GM19239 (cell line): ENCODE measurements around the gene CPB2.

Experiments
- DNase-seq: peaks from one replicate; pipeline ENCODE4 v3.0.0; 2011; ENCODE audit warnings: low spot score; ENCODE audit not compliant: insufficient read length
- FAIRE-seq: peaks from 2 replicates; lab custom pipeline; 2011; peaks lifted over from hg19 to GRCh38; lab: Jason Lieb, UNC

CPB2 gene

DNA sequence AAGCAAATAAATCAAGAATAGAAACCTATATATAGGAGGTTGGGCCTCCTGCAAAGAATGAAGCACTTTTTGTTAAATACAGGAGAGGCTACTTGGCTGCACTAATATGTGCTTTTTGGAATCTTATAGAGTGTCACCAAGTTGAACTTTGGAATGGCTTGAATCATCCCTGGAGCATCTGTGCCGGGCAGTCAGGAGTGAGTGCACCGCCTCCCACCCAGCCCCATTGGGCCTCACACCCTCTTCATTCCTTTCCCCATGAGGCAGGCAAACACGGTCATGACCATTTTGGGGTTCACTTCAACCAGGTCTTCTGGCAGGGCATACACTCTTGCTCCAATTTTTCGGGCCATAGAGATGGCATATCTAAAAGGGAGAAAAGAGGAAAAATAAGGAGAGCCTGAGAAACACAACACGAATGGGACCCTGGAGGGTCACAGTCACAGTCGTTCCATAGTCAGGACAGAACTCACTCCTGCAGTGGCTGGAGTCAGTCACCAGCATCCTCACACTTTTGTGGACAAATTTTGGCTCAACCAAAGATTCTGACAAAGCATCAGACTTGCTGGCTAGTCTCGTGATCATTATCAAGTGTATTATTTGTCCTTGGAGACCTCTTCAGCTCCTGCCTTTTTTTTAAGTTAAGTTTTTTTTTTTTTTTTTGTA is 22.7 kb upstream of the CPB2 start:
- FAIRE-seq (no peak), DNase-seq (no peak)

DNA sequence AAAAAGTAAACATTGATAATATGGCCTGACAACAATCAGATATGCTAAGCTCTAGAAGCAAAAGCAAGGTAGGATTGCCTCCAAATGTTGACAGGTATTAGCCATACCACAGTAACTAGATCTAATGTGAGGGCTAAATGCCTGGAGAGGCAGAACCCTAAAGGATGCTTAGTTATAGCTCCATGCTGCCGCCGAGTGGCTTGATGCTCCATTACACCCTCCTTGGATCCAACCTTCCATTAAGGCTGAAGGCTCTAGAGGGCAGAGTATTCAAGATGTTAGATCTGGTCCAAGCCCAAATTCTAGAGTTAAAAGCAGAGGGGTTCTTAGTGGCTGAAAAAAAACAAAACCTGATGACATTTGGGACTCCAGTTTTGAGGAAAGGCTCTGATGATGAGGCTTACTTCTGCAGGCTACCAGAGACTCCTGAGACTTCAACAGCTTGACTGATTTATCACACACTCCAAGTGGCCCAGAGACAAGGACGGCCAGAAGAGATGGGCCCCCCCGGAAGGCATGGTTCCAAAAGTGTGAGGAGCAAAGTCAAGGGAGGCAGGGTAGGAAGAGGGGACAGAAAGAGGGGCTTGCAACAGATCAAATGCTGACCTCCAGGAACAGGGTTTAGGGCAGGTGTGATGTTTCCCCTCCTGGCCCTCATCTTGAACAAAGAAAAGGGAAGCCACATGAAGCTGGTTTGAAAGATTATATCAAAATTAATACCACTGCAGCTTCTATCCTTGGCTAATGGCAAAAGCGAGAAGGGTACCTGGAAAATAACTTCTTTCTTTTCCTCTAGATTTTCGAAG is 21.9 kb upstream of the CPB2 start:
- peak; percentile 64 for FAIRE-seq
- peak; percentile 30 for DNase-seq

DNA sequence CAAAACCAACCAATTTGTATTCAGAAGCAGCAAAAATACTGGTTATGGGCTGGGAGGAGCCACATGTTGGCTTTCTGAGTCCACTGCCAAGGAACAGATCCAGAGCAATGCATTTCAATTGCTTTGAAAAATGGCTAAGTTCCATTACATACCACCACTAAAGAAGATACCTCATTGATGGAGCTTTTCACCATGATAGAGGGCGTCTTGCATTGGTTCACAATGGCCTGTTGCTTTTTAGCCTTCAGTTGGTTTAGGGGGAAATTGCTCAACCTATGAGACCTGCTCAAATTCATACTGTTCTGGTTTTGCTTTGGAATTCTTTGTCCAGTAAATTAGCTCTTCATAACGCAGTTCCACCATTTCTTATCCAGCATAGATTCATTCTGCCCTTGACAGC is 21.2 kb upstream of the CPB2 start:
- no peak for FAIRE-seq

DNA sequence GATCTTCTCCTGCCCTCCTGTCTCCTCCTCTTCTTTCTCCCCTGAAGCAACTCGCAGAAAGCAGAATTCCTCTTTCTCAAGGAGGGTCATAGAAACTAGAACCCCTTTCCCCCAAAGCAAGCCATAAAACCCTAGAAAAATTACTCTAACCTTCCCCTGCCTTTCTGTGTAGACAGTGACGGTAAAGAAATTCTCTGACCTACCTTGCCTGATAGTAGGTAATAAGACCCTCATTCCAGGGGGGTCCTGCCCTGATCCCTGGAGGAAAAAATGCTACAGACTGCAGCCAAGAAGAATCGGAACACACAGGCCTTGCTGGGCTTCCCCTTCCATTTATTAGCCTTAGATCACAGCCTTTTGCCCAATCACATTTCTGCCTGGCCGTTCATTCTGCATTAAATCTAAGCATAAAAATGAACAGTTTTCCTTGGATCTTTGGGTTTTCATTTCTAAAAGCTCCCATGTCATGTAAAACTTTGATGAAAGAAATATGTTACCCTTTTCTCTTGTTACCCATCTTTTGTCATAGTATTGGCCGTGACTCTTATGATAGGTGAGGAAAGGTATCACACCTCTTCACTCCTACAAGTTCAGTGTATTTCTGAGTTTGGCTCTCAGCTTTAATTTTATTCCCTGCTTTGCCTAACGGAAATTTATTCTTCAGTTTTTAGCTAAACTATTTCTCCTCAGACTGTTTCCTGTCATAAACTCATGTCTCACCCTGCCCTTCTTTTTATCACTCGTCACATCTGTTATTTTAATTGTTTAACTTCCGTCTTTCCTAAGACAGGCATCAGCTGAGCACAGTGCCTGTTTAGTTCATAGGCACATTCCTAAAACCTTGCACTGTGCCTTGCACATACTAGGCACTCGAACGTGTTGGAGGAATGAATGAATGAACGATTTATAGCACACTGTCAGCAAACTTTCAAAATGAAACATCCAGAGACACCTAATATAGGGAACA is 20.4 kb upstream of the CPB2 start:
- FAIRE-seq (no peak), DNase-seq (no peak)

More for the DNA sequence above, 21.2 kb upstream of the CPB2 start:
- DNase-seq, result no peak

DNA sequence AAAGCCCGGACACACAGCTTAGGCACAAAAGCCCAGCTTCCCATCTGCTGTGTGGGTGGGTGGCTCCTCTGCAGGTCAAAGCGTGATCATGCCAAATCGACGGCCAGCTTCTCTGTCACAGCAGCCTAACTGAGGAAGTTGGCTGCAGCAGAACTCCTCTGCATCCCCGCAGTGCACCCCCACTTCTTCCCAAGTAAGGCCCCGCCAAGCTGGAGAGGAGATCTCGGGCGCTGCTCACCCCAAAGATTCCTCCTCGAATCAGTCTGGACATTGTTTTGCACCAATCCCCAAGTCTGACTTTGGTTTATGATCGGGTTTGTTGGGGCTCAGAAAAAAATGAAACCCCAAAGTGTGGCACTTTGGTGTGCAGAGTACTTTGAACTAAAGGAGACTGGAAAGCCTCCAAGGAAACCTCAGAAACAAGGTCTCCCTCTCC is 19.7 kb upstream of the CPB2 start:
- DNase-seq (no peak), FAIRE-seq (no peak)

DNA sequence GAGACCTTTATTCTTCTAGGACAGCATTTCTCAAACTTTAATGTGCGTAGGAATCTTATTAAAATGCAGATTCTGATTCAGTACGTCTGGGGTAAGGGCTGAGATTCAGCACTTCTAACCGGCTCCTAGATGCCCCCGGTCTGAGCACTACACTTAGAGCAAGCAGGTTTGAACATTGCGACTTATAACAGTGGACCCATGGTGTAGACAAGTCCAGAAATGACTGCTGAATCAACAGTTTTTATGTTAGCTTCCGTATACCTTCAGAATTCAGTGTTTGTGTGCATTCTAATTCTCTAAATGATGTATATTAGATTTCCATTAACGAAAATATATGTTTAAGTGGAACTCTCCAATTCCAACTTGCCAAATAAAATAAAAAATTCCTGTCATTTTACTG is 17.5 kb upstream of the CPB2 start:
- DNase-seq (no peak), FAIRE-seq (no peak)

DNA sequence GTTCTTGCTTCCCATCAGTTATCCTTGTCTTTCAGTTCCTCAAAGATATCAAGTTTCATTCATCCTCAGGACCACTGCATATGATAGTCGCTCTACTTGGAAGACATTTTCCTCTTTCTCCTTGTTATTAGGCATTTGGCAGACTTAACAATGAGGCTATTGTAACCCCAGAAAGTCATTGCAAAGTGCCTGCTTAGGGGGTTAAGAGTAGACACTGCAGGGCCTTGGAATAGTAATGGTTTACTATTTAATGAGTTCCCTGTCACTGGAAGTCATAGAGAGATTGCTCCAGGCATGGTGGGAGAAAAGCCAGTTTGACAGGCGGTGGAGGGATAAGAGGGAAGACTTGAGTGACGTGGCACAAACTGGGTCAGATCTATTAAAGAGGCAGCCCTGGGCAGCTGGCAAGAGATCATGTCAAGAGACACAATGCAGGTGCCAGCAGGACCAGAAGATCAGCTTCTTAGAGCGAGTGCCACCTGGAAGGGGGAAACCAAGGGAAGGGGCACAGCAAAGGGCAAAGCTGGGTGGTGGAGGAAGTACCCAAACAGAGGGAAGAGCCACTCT is 16.8 kb upstream of the CPB2 start:
- DNase-seq, result no peak
- no peak for FAIRE-seq

DNA sequence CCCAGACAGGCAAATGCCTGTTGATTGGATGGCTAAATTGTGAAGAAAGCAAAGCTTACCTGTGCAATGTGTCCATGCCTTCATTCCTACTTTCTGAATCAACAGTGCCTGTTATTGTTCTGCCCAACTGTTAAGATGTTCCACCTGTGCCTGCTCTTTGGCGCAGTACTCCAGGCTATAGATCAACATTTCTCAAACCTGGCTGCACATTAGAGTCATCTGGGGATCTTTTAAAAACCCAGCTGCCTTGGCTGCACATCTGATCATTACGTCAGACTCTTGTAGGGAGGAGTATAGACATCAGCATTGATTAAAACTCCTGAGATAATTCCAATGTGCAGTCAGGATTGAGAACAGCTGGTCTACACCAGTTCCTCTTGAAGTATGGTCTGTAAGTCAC is 16.2 kb upstream of the CPB2 start:
- FAIRE-seq, result no peak
- DNase-seq, result no peak

DNA sequence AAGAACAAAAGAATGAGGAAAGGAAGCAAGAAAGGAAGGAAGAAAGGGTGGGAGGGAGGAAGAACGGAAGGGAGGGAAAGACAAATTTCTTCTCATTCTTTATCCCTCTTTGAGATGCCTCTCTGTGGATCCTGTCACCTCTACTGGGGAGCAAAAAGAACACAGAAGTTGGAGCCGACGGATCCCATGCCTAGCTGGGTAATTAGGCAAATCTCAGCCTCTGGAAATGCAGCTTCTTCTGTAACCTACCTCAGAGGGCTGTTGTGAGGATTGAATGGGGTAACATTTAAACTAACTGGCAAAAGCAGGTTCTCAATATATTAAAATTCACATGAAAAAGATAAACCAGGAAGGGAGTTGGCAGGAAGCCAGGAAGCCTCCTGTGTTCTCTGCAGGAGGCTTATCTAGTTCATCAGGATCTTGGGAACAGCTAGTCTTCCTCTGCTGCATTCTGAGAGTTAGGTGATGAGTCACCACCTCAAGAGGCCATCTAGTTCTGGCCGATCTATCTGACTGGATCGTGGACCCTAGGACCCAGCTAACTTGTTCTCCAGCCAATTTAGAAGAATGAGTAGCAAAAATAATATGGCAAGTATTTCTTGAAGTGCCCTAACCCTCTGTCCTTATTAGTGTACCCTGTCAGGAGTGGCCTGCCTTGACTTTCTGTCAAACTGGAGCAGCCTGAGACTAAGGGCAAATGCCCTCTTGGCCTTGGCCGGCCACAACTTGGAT is 15.2 kb upstream of the CPB2 start:
- DNase-seq, result no peak
- FAIRE-seq, result no peak

DNA sequence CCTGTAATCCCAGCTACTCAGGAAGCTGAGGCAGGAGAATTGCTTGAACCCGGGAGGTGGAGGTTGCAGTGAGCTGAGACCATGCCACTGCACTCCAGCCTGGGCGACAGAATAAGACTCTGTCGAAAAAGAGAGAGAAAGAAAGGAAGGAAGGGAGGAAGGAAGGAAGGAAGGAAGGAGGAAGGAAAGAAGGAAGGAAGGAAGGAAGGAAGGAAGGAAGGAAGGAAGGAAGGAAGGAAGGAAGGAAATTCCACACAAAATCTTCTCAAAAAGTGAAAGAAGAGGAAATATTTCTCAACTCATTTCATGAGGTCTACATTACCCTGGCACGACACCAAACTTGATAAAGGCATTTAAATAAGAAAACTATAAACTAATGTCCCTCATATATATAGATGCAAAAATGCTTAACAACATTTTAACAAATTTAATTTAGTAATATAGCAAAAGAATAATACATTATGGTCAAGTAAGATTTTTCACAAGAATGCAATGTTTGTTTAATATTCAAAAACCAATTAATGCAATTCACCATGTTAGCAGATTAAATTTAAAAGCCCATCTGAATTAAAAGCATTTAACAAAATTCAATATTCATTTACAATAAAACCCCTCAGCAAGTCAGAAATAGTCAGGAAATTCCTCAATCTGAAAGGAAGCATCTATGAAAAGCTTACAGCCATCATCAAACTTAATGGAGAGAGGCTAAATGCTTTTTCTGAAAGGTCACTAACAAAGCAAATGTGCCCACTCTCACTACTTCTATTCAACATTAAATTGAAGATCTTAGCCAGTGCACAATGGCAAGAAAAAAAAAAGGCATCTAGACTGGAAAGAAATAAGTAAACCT is 12.0 kb upstream of the CPB2 start:
- DNase-seq (no peak), FAIRE-seq (no peak)

DNA sequence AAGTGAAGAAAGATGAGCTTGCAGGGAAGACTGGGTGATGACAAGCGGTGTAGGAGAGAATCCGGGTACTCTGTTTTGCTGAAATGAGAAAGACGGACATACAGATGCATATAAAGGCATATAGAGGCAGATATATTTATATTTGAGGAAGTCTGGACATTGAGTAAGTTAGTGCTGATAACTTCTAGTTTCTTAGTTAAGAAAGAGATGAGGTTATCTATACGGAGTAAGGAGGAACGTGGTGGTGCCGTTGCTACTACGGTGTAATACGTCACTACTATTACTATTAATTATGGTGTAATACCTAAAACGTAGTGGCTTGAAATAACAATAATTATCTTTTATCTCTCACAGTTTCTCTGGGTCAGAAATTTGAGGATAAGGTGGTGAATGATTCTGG is 9.8 kb upstream of the CPB2 start:
- DNase-seq (no peak), FAIRE-seq (no peak)

DNA sequence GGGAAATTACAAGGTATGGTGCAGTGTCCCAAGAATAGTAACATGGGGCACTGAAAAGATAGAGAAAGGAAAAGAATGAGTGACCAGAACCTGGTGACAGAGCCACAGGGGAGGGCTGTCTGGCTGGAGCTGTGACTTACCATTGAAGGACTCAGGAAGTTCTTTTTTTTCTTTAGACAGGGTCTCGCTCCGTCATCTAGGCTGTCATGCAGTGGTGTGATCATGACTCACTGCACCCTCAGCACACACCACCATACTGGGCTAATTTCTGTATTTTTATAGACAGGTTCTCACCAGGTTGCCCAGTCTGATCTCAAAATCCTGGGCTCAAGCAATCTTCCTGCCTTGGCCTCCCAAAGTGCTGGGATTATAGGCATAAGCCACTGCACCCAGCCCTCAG is 8.8 kb upstream of the CPB2 start:
- no peak for FAIRE-seq
- DNase-seq, result no peak

DNA sequence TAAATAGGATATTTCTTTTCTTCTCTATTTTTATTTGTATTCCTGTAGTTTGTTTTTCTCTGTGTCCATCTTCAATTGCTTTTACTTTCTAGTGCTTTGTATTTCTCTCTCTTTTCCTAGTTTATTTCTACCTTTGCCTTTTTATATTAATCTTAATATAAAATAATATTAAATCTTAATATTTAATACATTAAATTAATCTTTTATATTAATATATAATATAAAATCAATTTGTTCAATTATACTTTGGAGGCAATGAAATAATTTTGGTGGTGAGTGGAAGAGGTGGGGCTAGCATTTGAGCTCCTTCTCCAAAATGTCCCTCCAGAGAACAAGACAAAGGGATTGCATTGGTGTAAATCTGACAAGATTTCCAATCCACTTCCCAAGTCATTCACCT is 6.3 kb upstream of the CPB2 start:
- FAIRE-seq, result no peak
- no peak for DNase-seq

DNA sequence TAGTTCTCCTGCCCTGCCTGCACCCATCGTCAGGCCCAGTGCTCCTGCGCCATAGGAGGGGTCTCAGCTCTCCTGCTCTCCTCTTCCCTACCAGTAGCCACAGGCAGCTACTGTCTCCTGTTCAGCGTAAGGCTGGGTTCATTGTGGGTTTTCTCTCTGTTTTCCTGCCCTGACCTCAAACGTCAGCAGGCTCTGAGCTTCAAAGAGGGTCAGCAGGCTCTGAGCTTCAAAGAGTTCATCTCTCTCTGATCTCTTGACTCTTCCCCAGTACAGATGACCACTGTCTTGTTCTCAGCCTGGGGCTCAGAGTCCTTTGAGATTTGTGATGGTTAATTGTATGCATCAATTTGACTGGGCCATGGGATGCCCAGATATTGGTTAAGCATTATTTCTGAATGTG is 4.6 kb upstream of the CPB2 start:
- no peak for DNase-seq
- no peak for FAIRE-seq

DNA sequence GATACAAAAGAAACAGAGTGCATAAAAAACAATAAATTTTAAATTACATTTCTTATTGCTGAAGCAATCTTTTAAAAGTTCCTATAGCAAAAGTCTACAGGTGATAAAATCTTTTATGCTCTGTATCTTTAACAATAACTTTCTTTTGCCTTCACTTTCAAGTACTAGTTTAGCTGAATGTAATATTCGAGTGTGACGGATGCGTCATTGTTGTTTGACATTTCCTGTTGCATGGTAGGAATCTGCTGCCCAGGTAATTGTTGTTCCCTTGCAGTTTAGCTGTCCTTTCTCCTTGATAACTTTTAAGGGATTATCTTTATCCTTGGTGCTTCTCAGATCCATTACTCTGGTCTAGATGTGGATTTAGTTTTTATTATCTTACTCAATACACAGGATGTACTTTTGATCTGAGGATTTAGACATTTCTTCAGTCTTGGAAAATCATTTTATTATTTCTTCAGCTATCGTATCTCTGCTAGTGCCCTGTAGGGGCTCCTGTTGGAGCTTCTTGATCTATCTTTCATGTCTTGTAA is 2.1 kb upstream of the CPB2 start:
- no peak for DNase-seq
- peak; percentile 76 for FAIRE-seq

DNA sequence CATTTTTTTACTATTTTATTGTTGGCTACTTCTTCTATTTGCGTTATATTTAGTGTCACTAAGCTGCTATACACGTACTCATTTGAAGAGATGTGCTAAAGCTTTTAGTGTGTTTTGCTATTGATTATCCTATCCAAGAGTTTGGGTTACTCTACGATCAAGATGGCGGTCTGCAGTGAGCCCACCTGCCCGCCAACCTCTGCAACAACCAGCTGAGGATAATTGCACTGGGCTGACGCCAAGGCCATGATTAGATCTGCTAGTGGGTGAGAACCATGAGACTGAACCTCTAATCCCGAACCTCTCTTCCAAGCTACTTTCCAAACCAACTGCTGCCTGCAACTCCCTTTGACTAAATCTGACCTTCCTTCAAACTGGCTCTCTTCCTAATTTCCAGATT is 1.8 kb downstream of the CPB2 start:
- DNase-seq (no peak), FAIRE-seq (no peak)

DNA sequence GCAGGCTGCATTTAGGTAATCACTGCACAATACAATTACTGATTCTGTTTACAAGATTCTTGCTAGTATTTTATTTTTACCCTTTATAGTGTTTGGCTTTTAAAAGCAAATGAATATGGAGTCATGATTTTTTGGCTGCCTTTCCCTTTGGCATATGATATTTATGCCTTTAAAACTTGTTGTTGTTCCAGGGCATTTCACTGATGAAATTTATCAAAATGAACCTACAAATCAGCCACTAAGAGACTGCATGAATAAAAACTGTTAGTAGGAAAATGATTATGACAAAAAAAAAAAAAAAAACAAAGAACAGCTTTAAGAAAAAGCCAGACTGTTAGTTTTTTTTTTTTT is 2.6 kb downstream of the CPB2 start:
- no peak for DNase-seq
- no peak for FAIRE-seq

DNA sequence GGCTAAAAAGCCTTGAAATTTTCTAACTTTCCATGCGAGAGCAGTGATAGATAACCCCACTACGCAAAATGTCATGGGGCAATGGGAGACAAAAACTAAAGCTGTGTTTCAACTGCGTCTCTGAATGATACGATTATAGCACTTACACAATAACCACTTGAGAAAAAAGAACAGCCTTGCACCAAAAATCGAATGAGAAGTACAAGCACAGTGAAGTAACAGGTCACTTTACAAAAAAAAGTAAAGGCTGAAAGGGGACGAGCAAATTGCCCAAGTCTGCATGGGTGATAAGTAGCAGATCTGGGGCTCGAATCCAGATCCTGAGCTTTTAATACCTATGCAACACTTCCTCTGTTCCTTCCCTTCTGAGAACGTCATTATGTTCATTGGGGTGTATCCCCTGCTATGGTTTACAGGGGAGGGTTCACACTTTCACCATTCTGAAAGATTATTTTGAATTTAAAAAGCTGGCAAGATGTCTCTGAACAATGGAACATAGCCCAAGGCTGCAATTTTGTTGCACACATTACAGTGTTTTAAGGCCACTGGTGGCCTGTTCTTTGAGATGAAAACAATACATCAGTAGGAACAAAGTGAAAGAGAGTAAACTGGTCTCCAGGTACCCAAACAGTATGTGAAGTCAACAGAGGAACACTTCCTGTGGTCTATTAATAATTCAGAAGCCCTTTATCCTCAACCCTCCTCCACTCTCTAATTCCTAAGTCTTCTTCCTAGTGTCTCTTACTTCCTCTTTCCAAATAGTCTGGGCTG is 3.2 kb downstream of the CPB2 start:
- FAIRE-seq, result peak; percentile 79
- DNase-seq, result no peak
